SK-N-SH treated with all-trans-retinoic acid at 6 μM for 48 hours (cell line): ENCODE measurements around the gene HTR3A.

ENCODE experiments used
- ATAC-seq: fragments of 200-7000 bp; cut with Tn5 transposase; 3 replicates; pipeline ENCODE4 v1.9.1; 2020; ENCODE audit warnings: mild to moderate bottlenecking, moderate library complexity
- ARNTL ChIP-seq: fragments of 450-650 bp; formaldehyde crosslinking; IDR thresholded peaks from 2 replicates; pipeline ENCODE4 v1.5.0; 2020; ENCODE audit warnings: low read depth, mild to moderate bottlenecking, moderate library complexity, borderline replicate concordance
- BACH2 ChIP-seq: fragments of 250-450 bp; sonication (Bioruptor Pico); IDR thresholded peaks from 2 replicates; pipeline ENCODE4 v1.9.0; 2021; ENCODE audit warnings: mild to moderate bottlenecking, borderline replicate concordance
- CREB5 ChIP-seq: fragments of 250-450 bp; sonication (Bioruptor Pico); IDR thresholded peaks from 2 replicates; pipeline ENCODE4 v1.5.1; 2020; ENCODE audit warnings: low read depth, mild to moderate bottlenecking, moderate library complexity
- CSDC2 ChIP-seq: fragments of 250-450 bp; sonication (Bioruptor Pico); IDR thresholded peaks from 2 replicates; pipeline ENCODE4 v1.5.0; 2020; ENCODE audit warnings: mild to moderate bottlenecking, moderate library complexity
- CSRNP3 ChIP-seq: fragments of 250-450 bp; sonication (Bioruptor Pico); IDR thresholded peaks from 2 replicates; pipeline ENCODE4 v1.5.1; 2021; ENCODE audit warnings: mild to moderate bottlenecking, moderate library complexity
- ESRRG ChIP-seq: fragments of 250-450 bp; sonication (Bioruptor Pico); IDR thresholded peaks from 2 replicates; pipeline ENCODE4 v1.6.1; 2021; ENCODE audit warnings: mild to moderate bottlenecking
- GLIS3 ChIP-seq: fragments of 250-450 bp; sonication (Bioruptor Pico); IDR thresholded peaks from 2 replicates; pipeline ENCODE4 v1.5.0; 2020; ENCODE audit warnings: mild to moderate bottlenecking, moderate library complexity
- ISL1 ChIP-seq: fragments of 250-450 bp; sonication (Bioruptor Pico); IDR thresholded peaks from 2 replicates; pipeline ENCODE4 v2.1.2; 2022; ENCODE audit warnings: mild to moderate bottlenecking, moderate library complexity
- OSR1 ChIP-seq: fragments of 250-450 bp; sonication (Bioruptor Pico); IDR thresholded peaks from 2 replicates; pipeline ENCODE4 v1.8.0; 2022; ENCODE audit warnings: moderate library complexity, mild to moderate bottlenecking, inconsistent platforms
- PATZ1 ChIP-seq: fragments of 250-450 bp; sonication (Bioruptor Pico); IDR thresholded peaks from 2 replicates; pipeline ENCODE4 v1.8.0; 2020; ENCODE audit warnings: mild to moderate bottlenecking, moderate library complexity, borderline replicate concordance
- POU6F1 ChIP-seq: fragments of 250-450 bp; sonication (Bioruptor Pico); IDR thresholded peaks from 2 replicates; pipeline ENCODE4 v1.8.0; 2021; ENCODE audit warnings: low read depth, mild to moderate bottlenecking, moderate library complexity, borderline replicate concordance
- PPARA ChIP-seq: fragments of 250-450 bp; sonication (Bioruptor Pico); IDR thresholded peaks from 2 replicates; pipeline ENCODE4 v1.5.0; 2020; ENCODE audit warnings: mild to moderate bottlenecking, borderline replicate concordance
- RARB ChIP-seq: fragments of 250-450 bp; sonication (Bioruptor Pico); IDR thresholded peaks from 2 replicates; pipeline ENCODE4 v1.8.0; 2021; ENCODE audit warnings: mild to moderate bottlenecking, moderate library complexity
- SNAI2 ChIP-seq: fragments of 250-450 bp; sonication (Bioruptor Pico); IDR thresholded peaks from 2 replicates; pipeline ENCODE4 v1.5.0; 2020; ENCODE audit warnings: mild to moderate bottlenecking, moderate library complexity
- TCF4 ChIP-seq: fragments of 250-450 bp; sonication (Bioruptor Pico); IDR thresholded peaks from 2 replicates; pipeline ENCODE4 v1.8.0; 2021; ENCODE audit warnings: mild to moderate bottlenecking, moderate library complexity, borderline replicate concordance
- TOX ChIP-seq: fragments of 250-450 bp; sonication (Bioruptor Pico); IDR thresholded peaks from 2 replicates; pipeline ENCODE4 v1.8.0; 2021; ENCODE audit warnings: mild to moderate bottlenecking, moderate library complexity, borderline replicate concordance
- TSHZ2 ChIP-seq: fragments of 250-450 bp; sonication (Bioruptor Pico); IDR thresholded peaks from 2 replicates; pipeline ENCODE4 v1.5.0; 2020; ENCODE audit warnings: mild to moderate bottlenecking, moderate library complexity
- ZC3H10 ChIP-seq: fragments of 250-450 bp; sonication (Bioruptor Pico); IDR thresholded peaks from 2 replicates; pipeline ENCODE4 v1.5.1; 2021; ENCODE audit warnings: mild to moderate bottlenecking, moderate library complexity
- ZFP3 ChIP-seq: fragments of 250-450 bp; sonication (Bioruptor Pico); IDR thresholded peaks from 2 replicates; pipeline ENCODE4 v1.5.0; 2020; ENCODE audit warnings: mild to moderate bottlenecking, moderate library complexity
- ZFP30 ChIP-seq: fragments of 450-650 bp; formaldehyde crosslinking; IDR thresholded peaks from 2 replicates; pipeline ENCODE4 v1.5.0; 2022; ENCODE audit warnings: mild to moderate bottlenecking, moderate library complexity
- ZNF565 ChIP-seq: fragments of 450-650 bp; formaldehyde crosslinking; conservative IDR thresholded peaks from 2 replicates; pipeline ENCODE4 v1.5.0; 2020; ENCODE audit warnings: low read depth, mild to moderate bottlenecking, moderate library complexity
- ZNF70 ChIP-seq: fragments of 450-650 bp; formaldehyde crosslinking; IDR thresholded peaks from 2 replicates; pipeline ENCODE4 v1.5.0; 2020; ENCODE audit warnings: mild to moderate bottlenecking, moderate library complexity
- ZNF8 ChIP-seq: fragments of 450-650 bp; formaldehyde crosslinking; IDR thresholded peaks from 2 replicates; pipeline ENCODE4 v1.5.0; 2020; ENCODE audit warnings: mild to moderate bottlenecking, moderate library complexity

HTR3A gene

GRCh38 chr11:113991718-113992458, 17.0 kb downstream of the HTR3A start:
- ATAC-seq: no peak
- TF ChIP-seq ZNF565 (CRISPR knock-in tag) (no peak), CSRNP3 (CRISPR knock-in tag) (no peak), CREB5 (CRISPR knock-in tag) (no peak), ZFP30 (CRISPR knock-in tag) (no peak), ZC3H10 (CRISPR knock-in tag) (no peak), TOX (CRISPR knock-in tag) (no peak), ZNF70 (CRISPR knock-in tag) (no peak), TCF4 (no peak), RARB (CRISPR knock-in tag) (no peak), BACH2 (CRISPR knock-in tag) (no peak), POU6F1 (CRISPR knock-in tag) (no peak), TSHZ2 (CRISPR knock-in tag) (no peak), ESRRG (CRISPR knock-in tag) (no peak), GLIS3 (CRISPR knock-in tag) (no peak), ARNTL (no peak)

- ATAC-seq: no peak
- TF ChIP-seq ESRRG (CRISPR knock-in tag) (no peak), ARNTL (no peak), PPARA (CRISPR knock-in tag) (no peak), POU6F1 (CRISPR knock-in tag) (no peak), CSDC2 (CRISPR knock-in tag) (no peak), GLIS3 (CRISPR knock-in tag) (no peak), ISL1 (CRISPR knock-in tag) (no peak), SNAI2 (CRISPR knock-in tag) (no peak), TSHZ2 (CRISPR knock-in tag) (no peak), ZFP3 (CRISPR knock-in tag) (no peak), ZFP30 (CRISPR knock-in tag) (no peak), PATZ1 (no peak), ZNF8 (no peak), OSR1 (no peak), CSRNP3 (CRISPR knock-in tag) (no peak), TOX (CRISPR knock-in tag) (no peak), ZNF70 (CRISPR knock-in tag) (no peak)
Observed at GRCh38 chr11:113992459-113993110, 17.7 kb downstream of the HTR3A start.
